Smooth muscle cell (in vitro differentiated cells): Measurements from ENCODE around the gene SCN3B. TPM values are rescaled to one million over a fixed set of nuclear protein-coding genes. Genes with fewer than 3 reads are reported as not detected.

ENCODE experiments used
- DNase-seq: peaks from one replicate; lab custom pipeline; 2025; ENCODE audit not compliant: unreplicated experiment; lab: John Stamatoyannopoulos, UW
- H2AFZ ChIP-seq: fragments of 200-600 bp; sonication (generic); 2 replicates; pipeline ENCODE4 v1.6.0; 2016; ENCODE audit warnings: antibody characterized with exemption, low read depth, mild to moderate bottlenecking
- H3F3A ChIP-seq: fragments of 200-600 bp; sonication (generic); 2 replicates; pipeline ENCODE4 v1.6.0; 2017; ENCODE audit warnings: antibody characterized with exemption, low read depth
- H3K27ac ChIP-seq: fragments of 200-600 bp; sonication (generic); 2 replicates; pipeline ENCODE4 v1.5.1; 2016; ENCODE audit warnings: low read depth, mild to moderate bottlenecking
- H3K27me3 ChIP-seq: fragments of 200-600 bp; sonication (generic); 2 replicates; pipeline ENCODE4 v1.6.1; 2016; ENCODE audit warnings: low read depth, mild to moderate bottlenecking
- H3K36me3 ChIP-seq: fragments of 200-600 bp; sonication (generic); 2 replicates; pipeline ENCODE4 v1.5.1; 2016; ENCODE audit warnings: low read depth
- H3K4me1 ChIP-seq: fragments of 200-600 bp; sonication (generic); 2 replicates; pipeline ENCODE4 v1.5.1; 2016; ENCODE audit warnings: low read depth
- H3K4me2 ChIP-seq: fragments of 200-600 bp; sonication (generic); 2 replicates; pipeline ENCODE4 v1.6.0; 2016; ENCODE audit warnings: mild to moderate bottlenecking
- H3K4me3 ChIP-seq: fragments of 200-600 bp; sonication (generic); 2 replicates; pipeline ENCODE4 v1.5.1; 2016; ENCODE audit warnings: mild to moderate bottlenecking
- H3K79me2 ChIP-seq: fragments of 200-600 bp; sonication (generic); 2 replicates; pipeline ENCODE4 v1.6.0; 2016; ENCODE audit warnings: low read depth, mild to moderate bottlenecking
- H3K9ac ChIP-seq: fragments of 200-600 bp; sonication (generic); 2 replicates; pipeline ENCODE4 v1.6.0; 2016; ENCODE audit warnings: low read depth
- H3K9me3 ChIP-seq: fragments of 200-600 bp; sonication (generic); replicated peaks from 2 replicates; pipeline ENCODE4 v1.5.1; 2016; ENCODE audit warnings: low read depth
- H4K20me1 ChIP-seq: fragments of 200-600 bp; sonication (generic); 2 replicates; pipeline ENCODE4 v1.6.0; 2016; ENCODE audit warnings: low read depth
- CTCF ChIP-seq: fragments of 200-600 bp; sonication (generic); IDR thresholded peaks from 2 replicates; pipeline ENCODE4 v1.5.1; 2017; ENCODE audit warnings: borderline replicate concordance, mild to moderate bottlenecking, antibody characterized with exemption; ENCODE audit not compliant: insufficient read depth, poor library complexity, severe bottlenecking
- WGBS: methylation state at CpG from one replicate; pipeline ENCODE4 v1.1.7; 2016; ENCODE audit warnings: low lambda C conversion rate; 5-methylcytosine and 5-hydroxymethylcytosine counted together
- polyA plus RNA-seq: library from polyadenylated mRNA; unstranded; fragments of >200 nt; fragmentation: Nextera tagmentation; extraction: Ambion mirVana; gene quantifications from 2 replicates; pipeline ENCODE4 v1.2.1, GENCODE V29; 2016
- total RNA-seq: library from RNA; depleted of rRNA; stranded (reverse); fragments of >200 nt; gene quantifications from 2 replicates; pipeline ENCODE4 v1.2.3, GENCODE V29; 2014

Gene SCN3B
- total and polyA plus RNA-seq, 2 experiments from 2014 or later: under 0.01 to 0.23 TPM

DNA sequence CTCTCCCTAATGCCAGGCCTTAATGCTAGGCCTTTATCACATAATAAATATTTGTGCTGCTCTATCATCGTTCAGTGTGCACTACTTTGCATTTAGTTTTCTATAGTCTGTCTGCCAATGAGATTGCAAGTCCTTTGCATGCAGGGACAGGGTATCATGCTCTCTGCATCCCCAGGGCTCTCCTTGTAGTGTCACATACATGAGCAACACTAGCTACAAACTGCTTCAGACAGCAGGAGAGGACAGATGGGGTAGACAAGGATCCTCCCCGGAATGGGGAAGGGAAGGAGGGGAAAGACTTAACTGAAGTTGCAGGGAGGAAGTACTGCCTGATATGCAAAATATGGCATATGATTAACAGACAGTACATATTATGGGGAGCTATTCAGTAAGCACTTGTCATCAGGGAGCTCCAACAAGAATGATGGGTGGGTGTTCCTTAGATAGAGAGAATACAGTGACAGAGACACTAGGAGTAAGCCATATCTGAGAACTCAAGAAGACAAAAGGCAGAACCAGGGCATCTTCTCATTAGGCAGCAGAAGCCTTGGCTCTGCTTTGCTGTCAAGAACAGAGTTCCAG lies 44.2 kb upstream of the SCN3B start:
- H2AFZ ChIP-seq: no peak overlapping the region
- WGBS: 84% methylated on average over 2 of the region's 2 CpGs
- TF ChIP-seq CTCF: no peak
- H3K27me3 ChIP-seq: peaks cover under 1% of the 10 kb centered on the region
- no peaks in the 10 kb centered on the region for H3K79me2 ChIP-seq
- no peak overlapping the region for H3K9ac ChIP-seq
- H3K9me3 ChIP-seq: no peaks in the 10 kb centered on the region
- no peak overlapping the region for H3K4me3 ChIP-seq
- no peaks in the 10 kb centered on the region for H3K4me1 ChIP-seq
- no peaks in the 10 kb centered on the region for H3K36me3 ChIP-seq
- no peaks in the 10 kb centered on the region for H4K20me1 ChIP-seq
- no peak overlapping the region for H3K27ac ChIP-seq
- no peak for DNase-seq
- H3F3A ChIP-seq: no peaks in the 10 kb centered on the region
- H3K4me2 ChIP-seq: no peak overlapping the region

- 61% methylated on average over 2 of the region's 2 CpGs for WGBS
These were observed 41.8 kb upstream of the SCN3B start for GRCh38 chr11:123696183-123696582.

DNA sequence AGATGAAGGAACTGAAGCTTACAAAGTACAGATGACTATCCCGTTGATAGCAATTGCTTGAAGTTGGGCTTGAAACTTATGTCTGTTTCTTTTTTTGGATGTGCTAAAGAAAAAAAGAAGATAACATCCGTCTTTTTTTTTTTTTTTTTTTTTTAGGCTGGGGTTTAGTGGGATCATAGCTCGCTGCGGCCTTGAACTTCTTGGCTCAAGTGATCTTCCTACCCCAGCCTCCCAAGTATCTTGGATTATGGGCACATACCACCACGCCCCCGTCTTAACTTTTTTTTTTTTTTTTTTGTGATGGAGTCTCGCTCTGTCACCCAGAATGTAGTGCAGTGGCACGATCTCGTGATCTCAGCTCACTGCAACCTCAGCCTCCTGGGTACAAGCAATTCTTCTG lies 40.8 kb upstream of the SCN3B start:
- Histone ChIP-seq H3F3A (no peaks in the 10 kb centered on the region), H4K20me1 (no peaks in the 10 kb centered on the region), H2AFZ (no peak overlapping the region), H3K36me3 (no peaks in the 10 kb centered on the region), H3K9ac (no peak overlapping the region), H3K9me3 (no peaks in the 10 kb centered on the region), H3K4me2 (no peak overlapping the region), H3K27me3 (peaks cover 3% of the 10 kb centered on the region), H3K4me1 (no peaks in the 10 kb centered on the region), H3K4me3 (no peak overlapping the region), H3K27ac (no peak overlapping the region), H3K79me2 (no peaks in the 10 kb centered on the region)
- 83% methylated on average over 8 of the region's 9 CpGs for WGBS
- DNase-seq: no peak
- no peak for TF ChIP-seq CTCF

More at GRCh38 chr11:123696183-123696582, 41.8 kb upstream of the SCN3B start:
- Histone ChIP-seq H3K27ac (no peak overlapping the region), H3K4me3 (no peak overlapping the region), H3F3A (no peaks in the 10 kb centered on the region), H3K27me3 (peaks cover 3% of the 10 kb centered on the region), H3K36me3 (no peaks in the 10 kb centered on the region), H4K20me1 (no peaks in the 10 kb centered on the region), H2AFZ (no peak overlapping the region), H3K4me2 (no peak overlapping the region), H3K4me1 (no peaks in the 10 kb centered on the region), H3K9me3 (no peaks in the 10 kb centered on the region), H3K9ac (no peak overlapping the region), H3K79me2 (no peaks in the 10 kb centered on the region)
- peak; percentile 12 for TF ChIP-seq CTCF
- DNase-seq: no peak

GRCh38 chr11:123694551-123694950 lies 40.1 kb upstream of the SCN3B start:
- Histone ChIP-seq H3K27ac (no peak overlapping the region), H2AFZ (no peak overlapping the region), H3K79me2 (no peaks in the 10 kb centered on the region), H3K27me3 (peaks cover 3% of the 10 kb centered on the region), H4K20me1 (no peaks in the 10 kb centered on the region), H3K4me1 (no peaks in the 10 kb centered on the region), H3K4me2 (no peak overlapping the region), H3K9ac (no peak overlapping the region), H3K36me3 (no peaks in the 10 kb centered on the region), H3K4me3 (no peak overlapping the region), H3K9me3 (no peaks in the 10 kb centered on the region), H3F3A (no peaks in the 10 kb centered on the region)
- no peak for DNase-seq
- 68% methylated on average over 2 of the region's 2 CpGs for WGBS
- TF ChIP-seq CTCF: no peak
